Fibroblast of skin of right quadriceps (primary cell): Measurements from ENCODE around the gene TAS1R3.

Experiments
- DNase-seq: peaks from one replicate; pipeline ENCODE4 v3.0.0-alpha.2; 2013

The TAS1R3 gene

DNA sequence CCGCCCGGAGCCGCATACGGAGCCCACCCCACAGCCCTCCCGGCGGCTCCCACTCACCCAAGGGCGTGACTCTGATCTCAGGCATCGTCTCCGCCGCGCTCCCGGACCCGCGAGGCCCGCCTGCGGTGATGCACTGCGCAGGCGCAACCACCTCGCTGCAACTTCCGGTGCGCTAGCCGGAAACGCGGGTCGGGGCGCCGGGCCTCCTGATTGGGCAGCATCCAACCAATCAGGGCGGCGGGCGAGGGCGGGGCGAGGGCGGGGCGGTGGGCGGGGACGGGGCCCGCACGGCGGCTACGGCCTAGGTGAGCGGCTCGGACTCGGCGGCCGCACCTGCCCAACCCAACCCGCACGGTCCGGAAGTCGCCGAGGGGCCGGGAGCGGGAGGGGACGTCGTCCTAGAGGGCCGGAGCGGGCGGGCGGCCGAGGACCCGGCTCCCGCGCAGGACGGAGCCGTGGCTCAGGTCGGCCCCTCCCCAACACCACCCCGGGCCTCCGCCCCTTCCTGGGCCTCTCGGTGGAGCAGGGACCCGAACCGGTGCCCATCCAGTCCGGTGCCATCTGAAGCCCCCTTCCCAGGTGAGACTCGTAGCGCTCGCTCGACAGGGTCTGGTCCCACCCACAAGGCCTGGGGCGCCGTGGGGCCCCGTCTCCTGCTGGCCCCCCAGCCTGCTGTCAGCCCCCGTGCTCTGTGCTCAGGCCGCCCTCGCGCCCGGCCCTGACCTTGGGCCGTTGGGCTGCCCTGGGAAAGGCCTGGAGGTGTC, 6.4 kb upstream of the TAS1R3 start, which contains the start of the genes CPTP and INTS11:
CPTP (plus strand) TSS at position 279 of the 764 bp plus-strand sequence. CDS start 2,109 bp downstream, outside the sequence.
INTS11 (minus strand) TSS at position 137 of the 764 bp plus-strand sequence; CDS start at position 85, 52 bp downstream.
- peak; percentile 88 for DNase-seq

DNA sequence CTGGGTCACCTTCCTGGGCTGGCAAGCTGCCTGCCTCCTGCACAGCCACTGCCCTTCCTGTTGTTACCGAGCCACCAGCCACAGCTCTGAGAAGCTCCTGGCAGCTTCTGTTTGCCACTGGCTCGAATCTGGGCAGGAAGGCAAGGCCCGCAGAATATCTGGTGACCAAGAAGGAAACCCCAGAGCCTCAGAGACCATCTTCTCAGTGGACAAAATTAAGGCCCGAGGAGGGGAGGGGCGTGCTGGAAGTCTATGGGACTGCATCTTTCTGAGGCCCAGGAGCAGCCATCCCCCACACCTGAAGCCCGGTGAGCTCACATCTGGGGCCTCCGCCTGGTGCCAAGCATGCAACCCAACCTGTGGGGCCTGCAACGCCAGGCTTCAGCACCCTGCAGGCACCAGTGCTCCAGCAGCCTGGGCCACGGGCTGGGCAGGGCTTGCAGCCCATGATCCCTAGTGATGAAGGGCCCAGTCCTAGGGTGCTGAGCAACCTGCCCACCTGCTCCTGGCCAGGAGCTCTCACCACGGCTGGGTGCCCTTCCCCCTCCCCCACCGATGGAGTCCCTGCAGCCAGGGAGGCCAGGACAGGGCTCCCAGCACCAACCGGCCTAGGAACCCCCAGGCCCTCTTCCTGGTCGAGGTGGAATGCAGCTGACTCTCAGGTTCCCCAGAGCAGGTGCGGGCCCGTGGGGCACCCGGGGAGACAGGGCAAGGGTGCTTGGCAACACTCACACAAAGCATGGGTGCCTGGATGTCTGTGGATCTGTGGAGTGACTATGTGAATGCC, 5.6 kb upstream of the TAS1R3 start:
- DNase-seq, result no peak

DNA sequence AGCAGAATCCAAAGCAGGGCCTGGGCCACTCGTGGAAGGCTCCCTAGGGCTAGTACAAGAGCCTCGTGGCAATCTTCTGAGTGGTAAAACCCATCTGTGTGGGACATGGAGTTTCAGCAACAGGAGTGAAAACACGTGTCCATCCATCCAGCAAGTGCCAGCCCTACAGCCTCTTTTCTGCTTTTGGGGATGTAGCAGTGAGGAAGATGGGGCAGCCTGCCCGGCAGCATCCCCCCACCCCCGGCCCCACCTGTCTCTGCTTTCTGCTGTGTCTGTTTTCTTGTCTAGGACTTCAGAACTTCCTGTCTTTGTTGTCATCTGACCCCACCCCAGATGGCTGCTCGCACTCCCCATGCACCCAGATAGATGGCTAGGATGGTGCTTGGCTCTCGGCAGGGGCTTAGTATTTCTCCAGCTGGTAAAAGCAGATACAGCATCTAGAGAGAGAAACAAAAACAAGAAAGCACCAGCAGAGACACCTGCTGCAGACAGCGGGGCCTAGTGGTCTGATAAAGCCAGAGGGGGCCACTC, 4.9 kb upstream of the TAS1R3 start:
- DNase-seq, result no peak

- no peak for DNase-seq
These were observed 3.8 kb upstream of the TAS1R3 start for GRCh38 chr1:1327291-1327690.

- DNase-seq, result no peak
These were observed 2.8 kb upstream of the TAS1R3 start for GRCh38 chr1:1328254-1328653.

DNA sequence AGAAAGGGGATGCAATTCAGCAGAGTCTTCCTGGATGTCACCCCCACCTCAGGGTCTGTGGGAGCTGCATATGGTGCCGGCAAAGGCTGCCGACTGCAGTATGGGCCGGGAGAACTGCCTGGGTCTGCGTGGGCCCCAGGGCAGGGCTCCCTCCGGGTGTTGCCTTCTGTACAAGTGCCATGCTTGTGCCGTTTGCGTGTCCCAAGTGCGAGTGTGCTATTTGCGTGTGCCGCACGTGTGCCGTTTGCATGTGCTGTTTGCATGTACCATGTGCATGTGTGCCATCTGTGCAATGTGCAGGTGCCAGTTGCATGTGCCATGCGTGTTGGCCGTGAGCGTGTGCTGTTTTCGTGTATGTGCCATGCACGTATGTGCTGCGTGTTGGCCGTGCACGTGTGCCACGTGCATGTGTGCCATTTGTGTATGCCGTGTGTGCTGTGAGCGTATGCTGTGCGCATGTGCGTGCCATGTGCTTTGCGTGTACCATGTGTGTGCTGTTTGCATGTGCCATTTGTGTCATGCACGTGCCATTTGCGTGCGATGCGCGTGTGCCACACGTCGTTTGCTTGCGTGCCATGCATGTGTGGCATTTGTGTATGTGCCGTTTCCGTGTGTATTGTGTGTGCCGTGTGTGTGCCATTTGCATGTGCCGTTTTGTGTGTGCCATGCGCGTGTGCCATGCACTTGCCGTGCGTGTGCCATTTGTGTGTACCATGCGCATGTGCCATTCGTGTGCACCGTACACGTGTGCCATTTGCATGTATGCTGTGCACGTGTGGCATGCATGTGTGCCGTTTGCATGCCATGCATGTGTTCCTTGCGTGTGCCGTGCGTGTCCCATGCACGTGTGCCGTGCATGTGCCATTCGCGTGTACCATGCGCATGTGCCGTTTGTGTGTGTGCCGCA, 1.5 kb upstream of the TAS1R3 start:
- no peak for DNase-seq

GRCh38 chr1:1330366-1331067, 563 bp upstream of the TAS1R3 start:
- DNase-seq, result no peak

- no peak for DNase-seq
These were observed 1.1 kb downstream of the TAS1R3 start for GRCh38 chr1:1332031-1332755.

- no peak for DNase-seq
These were observed 1.8 kb downstream of the TAS1R3 start for GRCh38 chr1:1332774-1333480.

DNA sequence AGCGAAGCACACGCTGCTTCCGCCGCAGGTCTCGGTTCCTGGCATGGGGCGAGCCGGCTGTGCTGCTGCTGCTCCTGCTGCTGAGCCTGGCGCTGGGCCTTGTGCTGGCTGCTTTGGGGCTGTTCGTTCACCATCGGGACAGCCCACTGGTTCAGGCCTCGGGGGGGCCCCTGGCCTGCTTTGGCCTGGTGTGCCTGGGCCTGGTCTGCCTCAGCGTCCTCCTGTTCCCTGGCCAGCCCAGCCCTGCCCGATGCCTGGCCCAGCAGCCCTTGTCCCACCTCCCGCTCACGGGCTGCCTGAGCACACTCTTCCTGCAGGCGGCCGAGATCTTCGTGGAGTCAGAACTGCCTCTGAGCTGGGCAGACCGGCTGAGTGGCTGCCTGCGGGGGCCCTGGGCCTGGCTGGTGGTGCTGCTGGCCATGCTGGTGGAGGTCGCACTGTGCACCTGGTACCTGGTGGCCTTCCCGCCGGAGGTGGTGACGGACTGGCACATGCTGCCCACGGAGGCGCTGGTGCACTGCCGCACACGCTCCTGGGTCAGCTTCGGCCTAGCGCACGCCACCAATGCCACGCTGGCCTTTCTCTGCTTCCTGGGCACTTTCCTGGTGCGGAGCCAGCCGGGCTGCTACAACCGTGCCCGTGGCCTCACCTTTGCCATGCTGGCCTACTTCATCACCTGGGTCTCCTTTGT, 2.6 kb downstream of the TAS1R3 start:
- DNase-seq, result no peak

DNA sequence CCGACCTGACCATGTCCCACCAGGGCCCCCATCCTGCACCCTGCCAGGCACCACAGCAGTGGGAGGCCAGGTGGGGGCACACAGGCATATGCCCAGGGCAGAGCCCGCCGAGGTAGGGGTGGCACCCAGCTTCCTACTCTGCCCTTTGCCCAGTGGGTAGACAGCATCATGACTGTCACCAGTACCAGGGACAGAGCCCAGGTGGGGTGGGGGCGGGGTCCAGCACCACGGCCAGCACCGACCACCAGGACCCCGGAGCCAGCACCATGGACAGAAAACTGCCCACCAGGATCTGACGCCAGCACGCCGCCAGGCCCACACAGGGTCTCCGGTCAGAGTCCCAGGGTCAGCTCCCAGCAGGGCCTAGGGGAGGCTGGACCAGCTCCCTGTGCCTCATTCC, 3.8 kb downstream of the TAS1R3 start:
- DNase-seq, result no peak

GRCh38 chr1:1335283-1335682, 4.2 kb downstream of the TAS1R3 start:
- DNase-seq, result no peak

DNA sequence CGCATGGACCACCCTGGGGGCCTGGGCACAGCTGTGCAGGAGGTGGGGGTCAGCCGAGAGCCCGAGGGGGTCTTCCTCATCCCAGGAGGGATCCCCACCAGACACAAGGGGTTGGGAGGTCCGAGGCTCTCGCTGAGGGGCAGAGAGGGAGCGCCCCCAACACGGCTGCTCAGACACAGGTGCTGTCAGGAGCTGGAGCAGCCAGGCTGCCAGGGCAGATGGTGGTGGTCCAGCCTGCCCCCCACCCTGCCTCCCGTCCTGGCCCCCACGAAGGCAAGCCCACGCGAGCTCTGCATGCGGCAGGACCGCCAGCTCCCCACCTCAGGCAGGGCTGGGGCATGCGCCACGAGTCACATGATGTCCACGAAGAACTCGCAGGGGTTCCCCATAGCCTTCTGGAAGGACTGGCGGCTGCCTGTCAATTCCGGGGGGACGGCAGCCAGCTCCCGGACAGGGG, 4.7 kb downstream of the TAS1R3 start:
- DNase-seq, result no peak

GRCh38 chr1:1336446-1336845, 5.4 kb downstream of the TAS1R3 start:
- no peak for DNase-seq

DNA sequence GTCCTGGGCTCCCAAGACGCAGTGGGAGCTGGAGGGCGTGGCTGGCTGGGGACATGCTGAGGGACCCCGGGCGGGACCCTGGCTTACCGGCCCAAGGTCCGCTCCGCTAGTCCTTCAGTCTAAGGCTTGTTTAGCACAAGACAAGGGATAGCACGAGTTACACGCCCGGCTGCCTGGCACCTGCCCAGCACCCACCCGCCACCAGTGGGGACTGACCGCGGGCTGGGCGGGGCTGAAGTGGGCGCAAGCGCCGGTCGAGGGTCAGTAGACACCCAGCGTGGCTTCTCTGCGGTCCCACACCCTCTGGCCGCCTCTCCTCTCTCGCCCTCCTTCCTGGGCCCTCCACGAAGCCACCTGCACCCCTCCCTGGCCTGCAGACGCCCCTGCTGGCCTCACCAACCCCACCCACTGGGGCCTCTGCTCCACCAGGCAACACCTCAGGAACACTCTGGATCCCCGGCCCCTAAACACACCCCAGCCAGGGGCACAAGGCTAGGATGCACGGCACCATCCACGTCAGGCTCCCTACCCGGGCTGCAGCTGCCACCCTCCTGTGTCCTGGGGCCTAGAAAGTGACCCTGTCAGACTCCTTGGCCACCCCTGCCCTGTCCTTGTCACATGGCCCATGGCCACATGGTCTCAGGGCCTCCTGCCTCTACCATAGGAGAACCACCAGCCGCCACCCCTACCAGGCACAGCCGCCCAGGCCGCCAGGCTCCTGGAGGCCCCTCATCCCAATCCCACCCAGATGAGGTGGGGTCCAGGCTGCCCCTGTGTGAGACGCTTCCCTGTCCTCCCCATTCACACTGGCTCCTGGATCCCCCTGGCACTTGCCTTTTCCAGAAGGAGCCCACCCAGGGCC, 6.1 kb downstream of the TAS1R3 start:
- no peak for DNase-seq

DNA sequence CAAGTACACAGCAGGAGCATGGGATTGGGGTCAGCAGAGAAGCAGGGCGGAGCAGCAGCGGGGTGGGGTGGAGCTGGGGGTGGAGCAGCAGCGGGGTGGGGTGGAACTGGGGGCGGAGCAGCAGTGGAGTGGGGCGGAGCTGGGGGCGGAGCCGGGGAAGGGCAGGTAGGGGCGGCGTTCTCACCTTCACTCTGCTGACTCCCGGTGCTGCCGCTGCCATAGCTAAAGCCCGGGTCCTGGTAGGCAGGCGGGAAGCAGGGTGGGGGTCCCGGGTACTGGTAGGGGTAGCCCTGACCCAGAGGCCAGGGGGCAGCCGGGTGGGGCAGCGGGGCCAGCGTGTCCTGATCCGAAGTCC, 6.7 kb downstream of the TAS1R3 start:
- no peak for DNase-seq

- no peak for DNase-seq
These were observed 7.2 kb downstream of the TAS1R3 start for GRCh38 chr1:1338278-1338677.

- no peak for DNase-seq
These were observed 9.1 kb downstream of the TAS1R3 start for GRCh38 chr1:1340185-1340584.
